ENCODE results near the gene C19orf12.
"Not testable (repeated sequence)": the region's sequence is repeated elsewhere in the genome, so short reads cannot be mapped to it uniquely, and the experiment has no call there.

Gene C19orf12

DNA sequence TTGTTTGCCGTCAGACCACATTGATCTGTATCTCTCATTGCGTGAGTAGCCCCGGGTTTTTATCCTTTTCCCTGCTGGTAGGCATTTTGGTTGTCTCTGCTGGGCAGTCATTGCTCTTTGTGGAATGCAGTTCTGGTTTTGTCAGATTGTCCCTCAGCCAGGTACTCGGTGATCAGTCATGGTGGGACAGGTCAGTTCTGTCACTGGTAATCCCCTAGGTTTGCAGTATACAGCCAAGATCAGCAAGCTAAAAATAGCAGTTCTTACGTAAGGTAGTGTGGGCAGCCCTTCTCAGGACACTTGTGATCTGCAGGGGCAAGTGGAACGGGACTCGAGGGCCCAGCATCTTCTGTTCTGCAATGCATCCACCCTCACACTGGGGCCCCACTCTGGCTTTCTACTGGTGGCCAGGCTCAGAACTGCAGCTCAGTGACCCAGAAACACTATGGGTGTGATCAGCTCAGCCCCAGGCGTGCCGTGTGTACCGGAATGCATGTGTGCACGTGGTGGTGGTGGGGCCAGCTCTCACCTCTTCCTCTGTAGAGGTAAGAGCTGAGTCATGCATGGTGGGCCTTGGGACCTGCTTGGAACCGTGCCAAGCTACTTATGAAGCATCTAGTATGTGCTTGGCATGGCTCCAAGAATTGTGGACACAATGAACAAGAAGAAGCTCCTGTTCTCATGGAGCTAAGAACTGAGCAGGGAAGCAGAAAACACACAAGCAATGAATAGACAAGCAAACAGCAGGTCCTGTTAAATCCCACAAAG is 43.5 kb downstream of the C19orf12 start:
- H3K27ac ChIP-seq = no peak overlapping the region
- no peak for TF ChIP-seq ZFX (IDR thresholded peaks at IDR 0.05; ENCODE audit: borderline replicate concordance)
- TF ChIP-seq, protein P1, sequence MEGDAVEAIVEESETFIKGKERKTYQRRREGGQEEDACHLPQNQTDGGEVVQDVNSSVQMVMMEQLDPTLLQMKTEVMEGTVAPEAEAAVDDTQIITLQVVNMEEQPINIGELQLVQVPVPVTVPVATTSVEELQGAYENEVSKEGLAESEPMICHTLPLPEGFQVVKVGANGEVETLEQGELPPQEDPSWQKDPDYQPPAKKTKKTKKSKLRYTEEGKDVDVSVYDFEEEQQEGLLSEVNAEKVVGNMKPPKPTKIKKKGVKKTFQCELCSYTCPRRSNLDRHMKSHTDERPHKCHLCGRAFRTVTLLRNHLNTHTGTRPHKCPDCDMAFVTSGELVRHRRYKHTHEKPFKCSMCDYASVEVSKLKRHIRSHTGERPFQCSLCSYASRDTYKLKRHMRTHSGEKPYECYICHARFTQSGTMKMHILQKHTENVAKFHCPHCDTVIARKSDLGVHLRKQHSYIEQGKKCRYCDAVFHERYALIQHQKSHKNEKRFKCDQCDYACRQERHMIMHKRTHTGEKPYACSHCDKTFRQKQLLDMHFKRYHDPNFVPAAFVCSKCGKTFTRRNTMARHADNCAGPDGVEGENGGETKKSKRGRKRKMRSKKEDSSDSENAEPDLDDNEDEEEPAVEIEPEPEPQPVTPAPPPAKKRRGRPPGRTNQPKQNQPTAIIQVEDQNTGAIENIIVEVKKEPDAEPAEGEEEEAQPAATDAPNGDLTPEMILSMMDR (IDR thresholded peaks at IDR 0.05) = no peak

DNA sequence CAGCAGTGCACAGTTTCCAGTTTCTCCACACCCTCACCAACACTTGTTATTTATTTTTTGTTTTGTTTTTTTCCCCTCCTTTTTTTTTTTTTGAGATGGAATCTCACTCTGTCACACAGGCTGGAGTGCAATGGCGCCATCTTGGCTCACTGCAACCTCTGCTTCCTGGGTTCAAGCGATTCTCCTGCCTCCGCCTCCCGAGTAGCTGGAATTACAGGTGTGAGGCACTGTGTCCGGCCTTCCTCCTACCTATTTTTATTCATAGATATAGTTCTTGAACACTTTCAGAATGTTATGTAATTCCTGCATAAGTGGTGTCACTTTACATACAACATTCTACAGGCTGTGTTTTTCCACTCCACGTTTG is 44.1 kb downstream of the C19orf12 start:
- TF ChIP-seq, protein P1 (IDR thresholded peaks at IDR 0.05) = peak; percentile 9; the same call in 1 of the 2 replicates

DNA sequence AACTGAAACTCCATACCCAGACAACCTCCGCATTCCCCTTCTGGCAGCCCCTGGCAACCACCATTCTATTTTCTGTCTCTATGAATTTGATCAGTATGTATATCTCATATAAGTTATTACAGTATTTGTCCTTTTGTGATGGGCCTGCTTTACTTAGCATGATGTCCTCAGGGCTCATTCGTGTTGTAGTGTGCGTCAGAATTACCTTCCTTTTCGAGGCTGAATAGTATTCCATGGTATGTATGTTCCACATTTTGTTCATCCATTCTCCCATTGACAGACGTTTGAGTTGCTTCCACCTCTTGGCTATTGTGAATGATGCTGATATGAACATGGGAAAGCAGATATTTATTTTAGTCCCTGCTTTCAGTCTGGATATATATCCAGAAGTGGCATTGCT is 44.8 kb downstream of the C19orf12 start:
- no peak overlapping the region for H3K27ac ChIP-seq

More for the DNA sequence above, 44.1 kb downstream of the C19orf12 start:
- H3K27ac ChIP-seq = not testable (repeated sequence)

DNA sequence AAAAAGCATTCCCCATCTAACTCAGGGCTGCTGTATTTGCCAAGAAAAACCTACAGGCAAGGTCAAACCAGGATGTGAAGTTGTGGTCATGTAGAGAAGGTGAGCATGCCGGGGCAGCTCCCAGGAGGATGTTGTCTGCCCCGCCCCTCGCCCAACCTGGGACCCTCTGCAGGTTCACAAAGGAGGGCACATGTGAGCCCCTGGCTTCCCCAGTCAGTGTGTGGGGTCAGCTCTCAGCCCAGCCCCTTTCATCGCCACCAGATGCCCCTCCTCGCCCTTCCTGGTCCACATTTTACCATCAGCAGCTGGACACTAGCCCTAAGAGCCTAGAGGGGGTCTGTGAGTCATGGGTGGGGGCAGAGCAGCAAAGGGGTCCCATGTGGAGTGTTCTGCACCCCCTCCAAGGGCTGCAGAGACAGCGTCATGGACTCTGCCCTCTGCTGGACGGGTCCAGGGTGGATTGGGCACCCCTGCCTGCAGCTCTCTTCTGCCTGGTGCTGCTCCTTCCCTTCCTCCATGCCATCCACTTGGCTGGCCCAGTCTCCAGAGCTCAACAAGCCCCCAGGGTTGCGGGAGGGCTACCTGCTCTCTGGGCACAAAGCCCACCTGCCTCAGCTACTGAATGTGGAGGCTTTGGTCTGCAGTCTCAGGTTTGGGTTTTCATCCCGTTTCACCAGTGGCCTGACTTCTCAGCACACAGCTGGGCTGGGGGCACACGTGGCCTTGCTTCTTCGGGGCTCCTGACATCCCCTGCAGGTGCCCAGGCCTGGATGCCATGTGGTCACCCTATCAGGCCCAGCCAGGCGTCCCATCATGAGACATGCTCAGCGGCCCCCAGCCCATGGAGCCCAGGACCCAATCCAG is 46.1 kb downstream of the C19orf12 start:
- H3K27ac ChIP-seq = no peak overlapping the region
- TF ChIP-seq ZFX (IDR thresholded peaks at IDR 0.05; ENCODE audit: borderline replicate concordance) = no peak
- TF ChIP-seq, protein P1 (IDR thresholded peaks at IDR 0.05) = peak; percentile 25; the same call in 1 of the 2 replicates

More for the DNA sequence above, 44.8 kb downstream of the C19orf12 start:
- TF ChIP-seq ZFX (IDR thresholded peaks at IDR 0.05; ENCODE audit: borderline replicate concordance) = no peak
- TF ChIP-seq, protein P1 (IDR thresholded peaks at IDR 0.05) = no peak

DNA sequence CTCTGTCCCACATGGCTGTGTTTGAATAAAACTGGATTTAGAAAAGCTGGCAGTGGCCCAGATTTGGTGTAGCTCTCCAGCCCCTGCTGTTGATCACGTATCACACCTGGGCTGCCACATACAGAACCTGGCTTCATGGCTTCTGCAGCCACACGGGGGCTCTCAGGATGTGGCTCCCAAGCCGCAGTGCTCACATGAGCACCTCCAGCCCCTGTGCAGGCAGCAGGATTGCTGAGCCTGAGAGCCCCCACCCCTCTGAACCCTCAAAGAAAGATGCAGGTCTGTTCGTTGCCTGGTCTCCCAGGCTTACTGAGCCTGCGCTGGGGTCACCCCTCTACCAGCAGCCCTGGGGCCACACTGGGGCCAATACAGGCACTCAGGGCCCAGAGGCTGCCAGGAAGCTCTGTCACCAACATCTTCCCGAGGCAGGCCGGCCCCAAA is 47.1 kb downstream of the C19orf12 start:
- no peak for TF ChIP-seq ZFX (IDR thresholded peaks at IDR 0.05; ENCODE audit: borderline replicate concordance)
- TF ChIP-seq, protein P1 (IDR thresholded peaks at IDR 0.05) = no peak
- no peak overlapping the region for H3K27ac ChIP-seq

DNA sequence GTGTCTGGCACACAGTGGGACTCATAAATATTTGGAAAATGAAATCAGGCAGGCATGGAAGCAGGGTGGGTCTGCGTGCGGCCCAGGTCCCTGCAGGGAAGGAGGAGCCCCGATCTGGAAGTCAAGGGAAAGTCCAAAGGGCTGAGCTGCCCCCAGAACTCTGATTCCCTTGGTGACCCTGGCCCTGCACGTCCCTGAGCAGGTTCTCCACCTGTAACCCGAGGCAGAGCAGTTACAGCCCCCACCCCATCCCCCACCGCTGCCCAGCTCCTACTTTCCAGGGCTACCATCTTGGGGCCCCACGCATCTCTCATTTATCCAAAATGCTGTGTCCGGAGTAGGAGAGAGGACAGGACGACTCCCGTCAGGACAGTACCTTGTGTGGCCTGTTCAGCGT is 47.7 kb downstream of the C19orf12 start:
- TF ChIP-seq, protein P1 (IDR thresholded peaks at IDR 0.05) = no peak
- no peak for TF ChIP-seq ZFX (IDR thresholded peaks at IDR 0.05; ENCODE audit: borderline replicate concordance)
- H3K27ac ChIP-seq = no peak overlapping the region

All from 22Rv1 (cell line).